NCI-H226 (cell line): Measurements from ENCODE around the gene OR4A15.

Source experiments
- DNase-seq: peaks from one replicate; pipeline ENCODE4 v3.0.0-alpha.2; 2015

OR4A15 gene

DNA sequence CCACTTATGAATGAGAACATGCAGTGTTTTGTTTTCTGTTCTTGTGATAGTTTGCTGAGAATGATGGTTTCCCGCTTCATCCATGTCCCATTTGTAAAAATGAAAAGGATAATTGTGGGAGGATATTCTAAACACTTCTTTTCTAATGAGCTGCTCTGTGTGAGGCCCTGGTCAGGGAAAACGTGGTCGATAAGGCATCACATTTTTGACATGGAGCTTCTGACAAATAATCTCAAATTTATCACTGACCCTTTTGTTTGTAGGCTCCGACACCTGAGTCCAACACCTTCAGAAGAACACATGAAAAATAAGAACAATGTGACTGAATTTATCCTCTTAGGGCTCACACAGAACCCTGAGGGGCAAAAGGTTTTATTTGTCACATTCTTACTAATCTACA, at the start of gene OR4A15:
OR4A15 (plus strand) TSS at position 301 of the 400 bp plus-strand sequence; CDS start at position 301, 0 bp downstream.
- no peak for DNase-seq

DNA sequence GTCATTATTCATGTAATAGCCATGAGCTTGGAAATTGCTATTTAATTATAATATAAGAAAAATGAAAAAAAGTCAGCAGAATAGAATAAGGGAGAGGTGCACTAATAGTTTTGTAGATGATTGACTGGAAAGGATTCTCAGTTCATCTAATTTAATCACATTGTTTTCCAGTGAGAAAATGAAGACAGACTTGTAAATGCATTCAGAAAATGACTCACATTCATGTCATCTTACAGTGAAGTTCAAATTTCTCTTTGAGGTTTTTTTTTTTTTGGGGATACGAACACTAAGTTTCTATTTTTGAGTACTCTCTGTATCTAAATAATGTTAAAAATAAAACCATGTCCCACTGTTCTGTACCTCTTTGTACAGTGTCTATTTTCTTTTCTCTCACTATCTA, 43.3 kb upstream of the OR4A15 start:
- no peak for DNase-seq

DNA sequence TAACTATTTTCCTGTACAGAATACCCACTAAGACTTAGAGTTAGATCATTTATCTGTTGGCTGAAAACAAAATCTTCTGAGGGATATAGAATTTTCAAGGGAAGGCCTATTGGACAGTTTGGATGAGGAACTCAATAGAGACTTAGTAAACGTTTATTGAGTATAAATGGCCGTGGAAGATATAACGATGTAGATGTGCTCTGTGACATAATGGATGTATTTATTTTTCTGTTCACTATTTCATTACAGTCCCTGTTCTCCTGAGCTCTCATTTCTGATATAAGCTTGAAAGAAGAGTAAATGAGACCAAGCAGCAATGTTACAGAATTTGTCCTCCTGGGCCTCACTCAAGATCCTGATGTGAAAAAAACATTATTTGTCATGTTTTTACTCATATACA, 24.9 kb upstream of the OR4A15 start, which contains the start of gene OR4A16:
OR4A16 (plus strand) TSS at position 301 of the 400 bp plus-strand sequence; CDS start at position 301, 0 bp downstream.
- DNase-seq = no peak

DNA sequence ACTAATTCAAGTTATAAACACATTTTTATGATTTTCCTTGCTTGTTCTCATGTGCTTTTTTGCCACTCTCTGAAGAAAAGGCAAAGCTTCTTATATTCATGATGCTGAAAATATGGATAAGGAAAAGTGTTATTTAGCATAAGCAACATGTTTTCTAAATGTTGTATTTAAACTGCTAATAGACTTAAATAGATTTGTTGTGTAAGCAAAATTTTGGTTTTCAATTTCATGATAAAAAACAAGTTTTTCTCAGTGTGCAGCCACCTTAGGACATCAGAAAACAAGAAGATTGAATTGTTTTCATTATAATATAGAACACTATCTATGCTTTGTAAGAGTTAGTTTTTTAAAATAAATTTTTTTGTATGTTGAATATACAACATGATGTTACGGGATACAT, 22.5 kb upstream of the OR4A15 start:
- DNase-seq = no peak

DNA sequence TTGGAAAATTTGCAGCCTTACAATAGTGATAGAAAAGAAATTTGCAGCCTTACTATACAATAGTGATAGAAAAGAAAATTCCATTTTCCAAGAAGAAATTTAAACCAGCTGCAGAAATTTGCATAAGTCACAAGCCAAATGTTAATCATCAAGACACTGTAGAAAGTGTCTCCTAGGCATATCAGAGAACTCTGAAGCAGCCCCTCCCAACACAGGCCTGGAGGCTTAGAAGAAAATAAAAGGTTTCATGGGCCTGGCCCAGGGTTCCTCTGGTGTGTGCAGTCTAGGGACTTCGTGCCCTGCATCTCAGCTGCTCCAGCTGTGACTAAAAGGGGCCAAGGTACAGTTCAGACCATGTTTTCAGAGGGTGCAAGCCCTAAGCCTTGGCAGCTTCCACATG, 18.7 kb upstream of the OR4A15 start:
- DNase-seq = no peak

DNA sequence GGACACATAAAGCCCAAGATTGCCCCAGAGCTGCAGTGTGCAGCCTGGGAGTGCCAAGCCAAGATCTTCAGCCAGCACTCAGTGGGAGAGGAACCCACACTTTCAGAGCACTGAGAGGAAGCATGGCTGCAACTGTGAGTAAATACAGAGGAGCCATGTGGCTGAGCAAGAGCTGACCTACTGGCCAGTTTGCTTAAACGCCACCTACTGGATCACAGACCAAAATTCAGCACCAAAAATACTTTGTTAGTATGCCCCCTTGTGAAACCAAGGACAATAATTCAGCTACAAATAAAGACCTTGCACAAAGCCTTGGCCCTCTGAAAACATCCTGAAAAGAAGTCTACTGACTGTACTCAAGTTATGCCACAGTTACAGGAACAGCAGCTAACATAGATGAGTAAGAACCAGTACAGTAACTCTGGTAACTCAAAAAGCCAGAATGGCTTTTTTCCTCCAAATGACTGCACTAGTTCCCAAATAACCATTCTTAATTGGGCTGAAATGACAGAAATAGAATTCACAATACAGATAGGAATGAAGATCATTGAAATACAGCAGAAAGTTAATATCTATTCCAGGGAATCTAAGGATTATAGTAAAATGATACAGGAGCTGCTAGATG, 10.1 kb upstream of the OR4A15 start:
- DNase-seq = no peak

DNA sequence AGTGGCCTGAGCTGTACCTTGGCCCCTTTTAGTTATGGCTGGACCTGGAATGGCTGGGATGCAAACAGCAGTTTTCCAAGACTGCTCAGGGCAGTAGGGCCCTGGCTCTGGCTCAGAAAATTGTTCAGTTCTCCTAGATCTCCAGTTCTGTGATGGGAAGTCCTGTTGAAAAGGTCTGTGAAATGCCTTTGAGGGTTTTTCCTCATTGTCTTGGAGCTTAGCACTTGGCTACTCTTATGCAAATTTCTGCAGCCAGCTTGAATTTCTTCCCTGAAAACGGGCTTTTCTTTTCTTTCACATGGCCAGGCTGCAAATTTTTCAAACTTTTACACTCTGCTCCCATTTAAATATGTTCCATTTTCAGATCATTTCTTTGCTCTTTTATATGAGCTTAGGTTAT, 33.2 kb downstream of the OR4A15 start:
- DNase-seq = no peak
